Progenitor cell of endocrine pancreas (in vitro differentiated cells): ENCODE measurements around the gene SEC14L5. TPM values are rescaled to one million over a fixed set of nuclear protein-coding genes. Genes with fewer than 3 reads are reported as not detected.
A peak's percentile ranks its signal among the peaks of the same experiment; 100 is the strongest.
"Not testable (repeated sequence)": the region's sequence is repeated elsewhere in the genome, so short reads cannot be mapped to it uniquely, and the experiment has no call there.

ENCODE experiments used
- DNase-seq: peaks from one replicate; pipeline ENCODE4 v3.0.0; 2021; ENCODE audit warnings: low spot score; ENCODE audit not compliant: unreplicated experiment
- H3K27ac Mint-ChIP-seq: 2 replicates; pipeline ENCODE4 v1.8.0; 2021; ENCODE audit warnings: mild to moderate bottlenecking, moderate library complexity, mixed read lengths
- H3K27me3 Mint-ChIP-seq: 2 replicates; pipeline ENCODE4 v1.8.0; 2021; ENCODE audit warnings: mixed read lengths
- H3K36me3 Mint-ChIP-seq: 2 replicates; pipeline ENCODE4 v1.8.0; 2022; ENCODE audit warnings: mixed read lengths; ENCODE audit not compliant: insufficient read depth
- H3K4me1 Mint-ChIP-seq: 2 replicates; pipeline ENCODE4 v1.8.0; 2021; ENCODE audit warnings: low read depth, mixed read lengths
- H3K4me3 Mint-ChIP-seq: 2 replicates; pipeline ENCODE4 v1.8.0; 2021; ENCODE audit warnings: low read depth, mild to moderate bottlenecking, moderate library complexity, mixed read lengths
- H3K9me3 Mint-ChIP-seq: 2 replicates; pipeline ENCODE4 v1.8.0; 2021; ENCODE audit warnings: low read depth, mixed read lengths
- total RNA-seq: library from RNA; stranded (reverse); gene quantifications from 2 replicates; pipeline ENCODE4 v1.2.1, GENCODE V29; 2021
- TF ChIP-seq, protein P1 (sequence below): fragments of 200-600 bp; sonication (generic); IDR thresholded peaks from one replicate; pipeline ENCODE4 v1.5.0; 2021; ENCODE audit warnings: antibody characterized with exemption, mild to moderate bottlenecking; ENCODE audit not compliant: unreplicated experiment

SEC14L5 gene
- total RNA-seq, 1 donor from 2014 or later: 2.1 TPM

DNA sequence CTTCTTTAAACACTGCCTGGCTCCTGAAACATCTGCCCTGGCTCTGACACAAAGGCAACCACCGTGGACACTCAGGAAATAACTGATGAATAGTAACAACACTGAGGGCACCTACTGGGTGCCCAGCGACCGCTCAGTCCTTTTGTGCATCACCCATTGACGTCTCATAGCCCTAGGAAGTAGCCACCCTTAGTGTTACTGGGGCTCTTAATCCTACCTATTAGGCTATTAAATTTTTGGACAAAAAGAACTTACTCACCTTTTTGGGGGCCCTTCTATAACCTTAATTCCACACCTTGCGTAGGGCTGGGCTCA lies 32.9 kb upstream of the SEC14L5 start:
- Mint-ChIP-seq H3K27ac (peak overlapping the region; percentile 76), H3K4me3 (no peak overlapping the region), H3K27me3 (no peaks in the 10 kb centered on the region), H3K9me3 (peaks cover 6% of the 10 kb centered on the region), H3K36me3 (peaks cover 13% of the 10 kb centered on the region), H3K4me1 (peaks cover 12% of the 10 kb centered on the region)
- no peak for DNase-seq
- TF ChIP-seq, protein P1, sequence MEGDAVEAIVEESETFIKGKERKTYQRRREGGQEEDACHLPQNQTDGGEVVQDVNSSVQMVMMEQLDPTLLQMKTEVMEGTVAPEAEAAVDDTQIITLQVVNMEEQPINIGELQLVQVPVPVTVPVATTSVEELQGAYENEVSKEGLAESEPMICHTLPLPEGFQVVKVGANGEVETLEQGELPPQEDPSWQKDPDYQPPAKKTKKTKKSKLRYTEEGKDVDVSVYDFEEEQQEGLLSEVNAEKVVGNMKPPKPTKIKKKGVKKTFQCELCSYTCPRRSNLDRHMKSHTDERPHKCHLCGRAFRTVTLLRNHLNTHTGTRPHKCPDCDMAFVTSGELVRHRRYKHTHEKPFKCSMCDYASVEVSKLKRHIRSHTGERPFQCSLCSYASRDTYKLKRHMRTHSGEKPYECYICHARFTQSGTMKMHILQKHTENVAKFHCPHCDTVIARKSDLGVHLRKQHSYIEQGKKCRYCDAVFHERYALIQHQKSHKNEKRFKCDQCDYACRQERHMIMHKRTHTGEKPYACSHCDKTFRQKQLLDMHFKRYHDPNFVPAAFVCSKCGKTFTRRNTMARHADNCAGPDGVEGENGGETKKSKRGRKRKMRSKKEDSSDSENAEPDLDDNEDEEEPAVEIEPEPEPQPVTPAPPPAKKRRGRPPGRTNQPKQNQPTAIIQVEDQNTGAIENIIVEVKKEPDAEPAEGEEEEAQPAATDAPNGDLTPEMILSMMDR: no peak

DNA sequence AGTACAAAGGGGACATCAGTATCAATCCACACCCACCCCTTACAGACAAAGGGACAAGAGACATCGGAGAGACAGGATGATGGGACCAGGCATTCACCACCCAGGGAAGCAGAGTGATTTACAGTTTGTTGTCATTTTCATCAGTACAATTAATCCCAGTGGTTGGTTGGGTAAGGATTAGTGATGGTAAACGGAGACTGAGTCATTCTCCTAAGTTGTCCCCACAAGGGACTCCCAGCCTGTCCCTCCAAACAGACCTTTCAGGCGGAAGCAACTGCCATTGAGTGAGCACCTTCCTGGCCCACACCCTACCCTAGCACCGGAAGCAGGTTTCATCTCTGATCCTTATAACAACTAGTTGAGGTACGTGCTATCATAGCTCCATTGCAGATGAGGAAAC lies 32.3 kb upstream of the SEC14L5 start:
- peaks cover 15% of the 10 kb centered on the region for H3K36me3 Mint-ChIP-seq
- peaks cover 6% of the 10 kb centered on the region for H3K9me3 Mint-ChIP-seq
- no peak for DNase-seq
- TF ChIP-seq, protein P1: no peak
- H3K27ac Mint-ChIP-seq: peak overlapping the region; percentile 76
- no peak overlapping the region for H3K4me3 Mint-ChIP-seq
- peaks cover 12% of the 10 kb centered on the region for H3K4me1 Mint-ChIP-seq
- no peaks in the 10 kb centered on the region for H3K27me3 Mint-ChIP-seq

DNA sequence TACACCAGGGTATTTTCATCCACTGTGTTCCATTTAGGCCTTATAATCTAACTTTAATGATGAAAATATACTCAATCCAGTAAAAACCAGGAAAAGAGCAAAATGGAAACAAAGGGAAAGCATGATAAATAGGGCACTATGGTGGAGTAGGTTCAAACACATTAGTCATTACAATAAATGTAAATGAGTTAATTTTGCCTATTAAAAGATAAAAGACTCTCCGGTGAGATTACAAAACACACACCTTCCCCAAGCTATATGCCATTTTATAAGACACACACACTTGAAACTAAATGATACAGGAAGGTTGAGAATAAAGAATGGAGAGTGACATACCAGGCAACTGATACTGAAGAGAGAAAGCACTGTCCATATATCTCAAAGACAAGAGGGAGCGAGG lies 31.2 kb upstream of the SEC14L5 start:
- Mint-ChIP-seq H3K9me3 (peaks cover 6% of the 10 kb centered on the region), H3K4me3 (no peak overlapping the region), H3K27me3 (no peaks in the 10 kb centered on the region), H3K27ac (no peak overlapping the region), H3K4me1 (peaks cover 12% of the 10 kb centered on the region), H3K36me3 (peaks cover 15% of the 10 kb centered on the region)
- TF ChIP-seq, protein P1: no peak
- no peak for DNase-seq

DNA sequence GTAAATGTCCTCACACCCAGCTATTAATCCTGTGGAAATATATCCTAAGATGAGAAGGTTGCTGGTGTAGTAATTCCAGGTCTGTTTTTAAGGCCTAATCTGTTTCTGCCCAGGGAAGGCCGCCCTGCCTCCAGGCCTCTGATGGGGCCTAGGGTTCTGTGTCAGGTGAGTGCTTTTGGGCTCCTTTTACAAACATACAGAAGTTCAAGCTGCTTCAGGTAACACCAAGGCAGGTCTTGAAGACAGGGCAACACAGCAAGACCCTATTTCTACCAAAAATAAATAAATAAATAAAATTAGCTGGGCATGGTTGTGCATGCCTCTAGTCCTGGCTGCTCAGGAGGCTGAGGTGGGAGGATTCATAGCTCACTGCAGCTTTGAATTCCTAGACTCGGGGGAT lies 30.5 kb upstream of the SEC14L5 start:
- TF ChIP-seq, protein P1: no peak
- Mint-ChIP-seq H3K9me3 (peaks cover 6% of the 10 kb centered on the region), H3K4me1 (peaks cover 12% of the 10 kb centered on the region), H3K27me3 (no peaks in the 10 kb centered on the region), H3K4me3 (no peak overlapping the region), H3K27ac (no peak overlapping the region), H3K36me3 (peaks cover 15% of the 10 kb centered on the region)
- DNase-seq: no peak

DNA sequence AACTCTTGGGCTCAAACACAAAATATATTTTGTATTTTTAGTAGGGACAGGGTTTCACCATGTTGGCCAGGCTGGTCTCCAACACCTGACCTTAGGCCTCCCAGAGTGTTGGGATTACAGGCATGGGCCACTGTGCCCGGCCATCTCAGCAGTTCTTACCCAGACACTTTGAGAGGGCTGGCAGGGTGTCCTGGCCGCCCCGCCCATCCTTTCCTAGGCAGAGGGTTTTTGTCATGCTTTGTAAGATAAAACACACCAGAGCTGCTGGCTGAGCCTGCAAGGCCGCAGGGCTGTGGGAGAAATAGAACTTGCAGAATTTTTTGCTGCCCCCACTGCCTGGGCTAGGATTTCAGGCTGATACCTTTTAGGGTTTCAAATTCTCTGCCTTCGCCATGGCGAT lies 29.9 kb upstream of the SEC14L5 start:
- Mint-ChIP-seq H3K4me1 (peaks cover 12% of the 10 kb centered on the region), H3K27ac (no peak overlapping the region), H3K36me3 (peaks cover 15% of the 10 kb centered on the region), H3K27me3 (no peaks in the 10 kb centered on the region), H3K4me3 (no peak overlapping the region), H3K9me3 (peaks cover 6% of the 10 kb centered on the region)
- TF ChIP-seq, protein P1: no peak
- DNase-seq: no peak

DNA sequence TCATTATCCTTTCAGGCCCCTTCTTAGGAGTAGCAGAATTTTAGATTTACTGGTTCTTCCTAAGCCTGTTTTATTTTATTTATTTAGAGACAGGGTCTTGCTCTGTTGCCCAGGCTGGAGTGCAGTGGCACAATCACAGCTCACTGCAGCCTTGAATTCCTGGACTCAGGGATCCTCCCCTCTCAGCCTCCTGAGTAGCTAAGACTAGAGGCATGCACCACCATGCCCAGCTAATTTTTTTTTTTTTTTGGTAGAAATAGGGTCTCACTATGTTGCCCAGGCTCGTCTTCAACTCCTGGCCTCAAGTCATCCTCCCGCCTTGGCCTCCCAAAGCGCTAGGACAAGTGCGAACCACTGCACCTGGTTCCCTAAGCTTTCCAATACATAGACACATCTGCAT lies 28.5 kb upstream of the SEC14L5 start:
- not testable (repeated sequence) for H3K9me3 Mint-ChIP-seq, H3K27ac Mint-ChIP-seq, H3K27me3 Mint-ChIP-seq, DNase-seq, H3K4me3 Mint-ChIP-seq
- H3K4me1 Mint-ChIP-seq: peaks cover 16% of the 10 kb centered on the region
- peaks cover 18% of the 10 kb centered on the region for H3K36me3 Mint-ChIP-seq
